ENCODE data around the gene HES1. TPM values are rescaled to one million over a fixed set of nuclear protein-coding genes. Genes with fewer than 3 reads are reported as not detected.

HES1 gene
- total RNA-seq, 1 experiment from 2014 or later, result 141 TPM

DNA sequence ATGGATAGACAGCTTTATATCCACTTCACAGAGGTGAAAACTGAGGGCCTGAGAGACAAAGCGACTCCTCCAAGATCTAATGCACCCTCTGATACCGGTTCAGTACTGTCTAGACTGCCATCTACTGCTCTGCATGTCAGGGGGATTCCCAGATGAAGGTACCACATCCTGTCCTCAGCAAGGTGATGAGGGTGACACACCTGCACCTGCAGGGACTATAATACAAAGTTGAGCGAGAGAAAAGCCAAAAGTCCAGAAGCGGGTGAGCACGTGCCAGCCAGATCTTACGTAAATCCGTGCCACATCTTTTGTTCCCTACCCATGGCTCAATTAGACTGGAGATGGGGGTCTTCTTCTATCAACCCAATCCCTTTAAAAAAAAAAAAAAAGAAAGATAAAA is 32.4 kb upstream of the HES1 start:
- peaks cover 11% of the 10 kb centered on the region for H3K27me3 Mint-ChIP-seq (ENCODE audit: unreplicated experiment)
- CTCF ChIA-PET, result no interaction called here
- peaks cover 54% of the 10 kb centered on the region for H3K4me1 Mint-ChIP-seq (ENCODE audit: low read depth, unreplicated experiment)

DNA sequence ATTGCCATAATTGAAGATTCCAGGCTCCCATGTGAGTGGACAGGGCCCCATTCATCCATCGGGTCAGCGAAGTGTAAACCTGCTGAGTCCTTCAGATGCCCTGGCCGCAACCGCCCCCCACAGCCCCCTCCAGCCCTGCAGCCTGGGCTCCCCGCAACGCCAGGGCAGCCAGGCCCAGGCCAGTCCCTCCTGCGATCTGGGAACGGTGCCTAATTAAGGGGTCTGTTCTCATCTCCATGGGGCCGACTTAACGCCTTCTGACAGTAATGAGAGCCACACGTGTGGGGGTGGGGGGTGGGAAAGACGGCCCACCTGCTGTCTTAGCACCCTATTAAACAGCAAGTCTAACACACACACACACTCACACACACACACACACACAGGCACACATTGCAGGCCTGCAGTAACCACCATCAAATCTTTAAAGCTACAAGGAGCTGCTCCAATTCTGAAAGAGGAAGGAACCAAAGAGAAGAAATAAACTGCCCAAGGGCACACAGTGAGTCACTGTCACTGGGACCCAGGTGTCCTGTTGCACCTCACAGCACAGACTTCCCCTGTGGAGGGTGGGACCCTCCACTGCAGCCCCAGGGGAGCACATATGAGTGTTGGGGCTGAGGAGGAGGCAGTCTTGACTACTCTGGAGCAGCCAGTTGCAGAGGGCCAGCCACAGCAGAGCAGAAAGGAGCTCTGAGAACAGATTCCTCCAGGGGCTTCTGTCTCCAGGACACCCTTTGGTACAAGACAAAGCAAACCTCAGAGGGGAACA is 31.8 kb upstream of the HES1 start:
- H3K4me1 Mint-ChIP-seq (ENCODE audit: low read depth, unreplicated experiment), result peaks cover 53% of the 10 kb centered on the region

More for the DNA sequence above, 32.4 kb upstream of the HES1 start:
- Mint-ChIP-seq H3K9me3 (ENCODE audit: low read depth, unreplicated experiment) (no peaks in the 10 kb centered on the region), H3K27ac (ENCODE audit: unreplicated experiment) (no peak overlapping the region), H3K36me3 (ENCODE audit: insufficient read depth, unreplicated experiment) (no peaks in the 10 kb centered on the region), H3K4me3 (ENCODE audit: low read depth, unreplicated experiment) (no peak overlapping the region)
- BruUV-seq (replicated peaks), result no TSS peak
- no peak for DNase-seq
- TF ChIP-seq, protein P1, sequence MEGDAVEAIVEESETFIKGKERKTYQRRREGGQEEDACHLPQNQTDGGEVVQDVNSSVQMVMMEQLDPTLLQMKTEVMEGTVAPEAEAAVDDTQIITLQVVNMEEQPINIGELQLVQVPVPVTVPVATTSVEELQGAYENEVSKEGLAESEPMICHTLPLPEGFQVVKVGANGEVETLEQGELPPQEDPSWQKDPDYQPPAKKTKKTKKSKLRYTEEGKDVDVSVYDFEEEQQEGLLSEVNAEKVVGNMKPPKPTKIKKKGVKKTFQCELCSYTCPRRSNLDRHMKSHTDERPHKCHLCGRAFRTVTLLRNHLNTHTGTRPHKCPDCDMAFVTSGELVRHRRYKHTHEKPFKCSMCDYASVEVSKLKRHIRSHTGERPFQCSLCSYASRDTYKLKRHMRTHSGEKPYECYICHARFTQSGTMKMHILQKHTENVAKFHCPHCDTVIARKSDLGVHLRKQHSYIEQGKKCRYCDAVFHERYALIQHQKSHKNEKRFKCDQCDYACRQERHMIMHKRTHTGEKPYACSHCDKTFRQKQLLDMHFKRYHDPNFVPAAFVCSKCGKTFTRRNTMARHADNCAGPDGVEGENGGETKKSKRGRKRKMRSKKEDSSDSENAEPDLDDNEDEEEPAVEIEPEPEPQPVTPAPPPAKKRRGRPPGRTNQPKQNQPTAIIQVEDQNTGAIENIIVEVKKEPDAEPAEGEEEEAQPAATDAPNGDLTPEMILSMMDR (IDR thresholded peaks at IDR 0.05; ENCODE audit: unreplicated experiment), result no peak
- intact Hi-C loops (cut with micrococcal nuclease; ENCODE audit: unreplicated experiment), result no loop called here

DNA sequence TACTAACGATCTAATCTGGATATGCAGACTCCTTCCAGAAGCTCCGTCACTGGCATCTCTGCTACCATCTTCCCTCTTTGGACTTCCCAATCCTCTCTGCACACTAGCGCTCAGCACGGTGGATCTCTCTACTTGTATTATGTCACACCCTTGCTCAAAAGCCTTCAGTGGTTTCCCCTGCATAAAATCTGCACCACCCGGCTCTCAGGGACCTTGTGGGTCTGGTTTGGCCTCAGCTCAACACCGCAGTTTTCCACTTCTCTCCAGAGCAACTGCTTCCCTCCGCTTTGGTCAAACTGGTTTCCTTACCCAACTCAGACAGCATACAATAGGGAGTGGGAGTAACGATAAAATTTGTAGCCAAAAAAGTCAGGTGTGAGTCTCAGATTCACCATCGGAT is 30.7 kb upstream of the HES1 start:
- CTCF ChIA-PET, result interaction anchor here (0.8 to 1.6 kb wide), 3 partner anchors 16 to 176 kb away, joined by 3 to 5 read pairs (median 4); no protein-coding TSS in a partner anchor
- H3K4me1 Mint-ChIP-seq (ENCODE audit: low read depth, unreplicated experiment), result peaks cover 60% of the 10 kb centered on the region

More for the DNA sequence above, 31.8 kb upstream of the HES1 start:
- no peak for DNase-seq
- Mint-ChIP-seq H3K9me3 (ENCODE audit: low read depth, unreplicated experiment) (no peaks in the 10 kb centered on the region), H3K27ac (ENCODE audit: unreplicated experiment) (peak overlapping the region; percentile 34), H3K4me3 (ENCODE audit: low read depth, unreplicated experiment) (no peak overlapping the region), H3K27me3 (ENCODE audit: unreplicated experiment) (peaks cover 6% of the 10 kb centered on the region), H3K36me3 (ENCODE audit: insufficient read depth, unreplicated experiment) (no peaks in the 10 kb centered on the region)
- TF ChIP-seq, protein P1 (IDR thresholded peaks at IDR 0.05; ENCODE audit: unreplicated experiment), result no peak
- intact Hi-C loops (cut with micrococcal nuclease; ENCODE audit: unreplicated experiment), result no loop called here
- CTCF ChIA-PET, result interaction anchor here (0.6 to 1.6 kb wide), 5 partner anchors 14 to 42 kb away, joined by 3 to 6 read pairs (median 5); no protein-coding TSS in a partner anchor
- no TSS peak for BruUV-seq (replicated peaks)

DNA sequence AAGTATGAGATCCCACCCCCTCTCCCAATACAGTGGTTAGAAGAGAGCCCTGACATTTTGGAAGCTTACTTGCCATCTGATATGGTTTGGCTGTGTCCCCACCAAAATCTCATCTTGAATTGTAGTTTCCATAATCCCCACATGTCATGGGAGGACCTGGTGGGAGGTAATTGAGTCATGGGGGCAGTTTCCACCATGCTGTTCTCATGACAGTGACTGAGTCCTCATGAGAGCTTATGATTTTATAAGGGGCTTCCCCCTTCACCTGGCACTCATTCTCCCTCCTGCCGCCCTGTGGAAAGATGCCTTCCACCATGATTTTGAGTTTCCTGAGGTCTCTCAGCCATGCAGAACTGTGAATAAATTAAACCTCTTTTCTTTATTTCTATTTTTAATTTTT is 28.8 kb upstream of the HES1 start:
- intact Hi-C loops (cut with micrococcal nuclease; ENCODE audit: unreplicated experiment), result no loop called here
- Mint-ChIP-seq H3K9me3 (ENCODE audit: low read depth, unreplicated experiment) (no peaks in the 10 kb centered on the region), H3K36me3 (ENCODE audit: insufficient read depth, unreplicated experiment) (no peaks in the 10 kb centered on the region), H3K27ac (ENCODE audit: unreplicated experiment) (no peak overlapping the region), H3K27me3 (ENCODE audit: unreplicated experiment) (no peaks in the 10 kb centered on the region), H3K4me1 (ENCODE audit: low read depth, unreplicated experiment) (peaks cover 60% of the 10 kb centered on the region), H3K4me3 (ENCODE audit: low read depth, unreplicated experiment) (no peak overlapping the region)
- CTCF ChIA-PET, result interaction anchor here (0.7 to 1.4 kb wide), 2 partner anchors 22 to 23 kb away, joined by 3 to 4 read pairs; no protein-coding TSS in a partner anchor
- no peak for DNase-seq
- TF ChIP-seq, protein P1 (IDR thresholded peaks at IDR 0.05; ENCODE audit: unreplicated experiment), result no peak
- no TSS peak for BruUV-seq (replicated peaks)

More for the DNA sequence above, 30.7 kb upstream of the HES1 start:
- intact Hi-C loops (cut with micrococcal nuclease; ENCODE audit: unreplicated experiment), result no loop called here
- Mint-ChIP-seq H3K27me3 (ENCODE audit: unreplicated experiment) (no peaks in the 10 kb centered on the region), H3K4me3 (ENCODE audit: low read depth, unreplicated experiment) (no peak overlapping the region), H3K27ac (ENCODE audit: unreplicated experiment) (no peak overlapping the region), H3K9me3 (ENCODE audit: low read depth, unreplicated experiment) (no peaks in the 10 kb centered on the region), H3K36me3 (ENCODE audit: insufficient read depth, unreplicated experiment) (no peaks in the 10 kb centered on the region)
- TF ChIP-seq, protein P1 (IDR thresholded peaks at IDR 0.05; ENCODE audit: unreplicated experiment), result no peak
- no TSS peak for BruUV-seq (replicated peaks)
- no peak for DNase-seq

Measured in Calu3 (cell line).